HG02610 (cell line): ENCODE results near the gene SGTA.
"Not testable (repeated sequence)": the region's sequence is repeated elsewhere in the genome, so short reads cannot be mapped to it uniquely, and the experiment has no call there.

Experiments used
- ATAC-seq: cut with Tn5 transposase; IDR thresholded peaks from one replicate; pipeline ENCODE4 v1.9.1; 2021; ENCODE audit warnings: mild to moderate bottlenecking, moderate library complexity; ENCODE audit not compliant: unreplicated experiment

The SGTA gene

GRCh38 chr19:2716722-2717637 is 66.1 kb downstream of the SGTA start:
- ATAC-seq: no peak

DNA sequence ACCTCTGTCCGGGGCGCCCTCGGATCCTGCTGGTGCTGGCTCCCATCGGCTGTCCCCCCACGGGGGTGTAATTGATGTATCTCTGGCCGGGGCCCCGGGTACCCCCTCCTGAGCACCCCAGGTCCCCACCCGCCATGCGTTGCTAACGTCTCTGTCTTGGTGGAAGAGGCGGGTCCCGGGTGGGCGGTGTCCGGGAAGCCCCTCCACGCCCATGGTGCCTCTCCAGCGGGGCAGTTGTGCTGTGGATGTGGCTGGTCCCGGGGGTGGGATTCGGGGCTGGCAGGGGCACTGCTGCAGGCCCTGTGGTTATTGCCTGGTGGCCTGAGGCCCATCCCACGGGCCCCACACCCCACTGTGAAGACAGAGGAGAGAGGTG is 66.8 kb downstream of the SGTA start:
- no peak for ATAC-seq

GRCh38 chr19:2715470-2716274 is 67.4 kb downstream of the SGTA start:
- no peak for ATAC-seq

DNA sequence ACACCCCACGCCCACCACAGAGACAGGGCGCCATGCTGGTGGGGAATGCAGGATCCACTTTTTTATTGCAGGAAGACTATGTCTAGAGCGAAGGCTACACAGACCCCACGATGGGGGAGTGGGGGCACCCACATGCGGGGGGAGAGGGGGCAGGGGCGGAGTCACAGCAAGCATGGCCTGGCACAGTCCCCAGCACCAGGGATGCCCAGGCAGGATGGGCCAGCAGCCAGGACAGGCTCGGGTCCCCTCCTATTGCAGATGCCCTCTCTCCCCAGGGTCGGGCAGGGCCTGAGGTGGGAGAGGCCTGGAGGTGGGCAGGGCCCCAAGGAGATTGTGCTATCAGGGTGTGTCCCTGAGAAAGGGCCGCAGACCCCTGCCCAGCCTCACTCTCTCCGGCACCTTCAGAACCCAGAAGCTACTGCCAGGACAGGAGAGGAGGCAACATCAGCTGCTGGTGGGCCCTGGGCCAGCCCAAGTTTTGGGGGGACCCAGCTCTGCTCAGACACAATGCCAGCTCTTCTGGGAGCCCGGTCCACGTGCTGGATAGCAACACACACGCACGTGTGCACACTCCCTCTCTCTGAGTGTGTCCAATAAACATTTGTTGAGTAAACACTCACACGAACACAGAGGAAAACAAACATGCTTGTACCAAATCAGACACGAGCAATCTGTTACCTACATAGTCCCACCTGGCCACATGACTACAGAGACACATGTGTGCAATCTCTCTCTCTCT is 68.4 kb downstream of the SGTA start:
- no peak for ATAC-seq

DNA sequence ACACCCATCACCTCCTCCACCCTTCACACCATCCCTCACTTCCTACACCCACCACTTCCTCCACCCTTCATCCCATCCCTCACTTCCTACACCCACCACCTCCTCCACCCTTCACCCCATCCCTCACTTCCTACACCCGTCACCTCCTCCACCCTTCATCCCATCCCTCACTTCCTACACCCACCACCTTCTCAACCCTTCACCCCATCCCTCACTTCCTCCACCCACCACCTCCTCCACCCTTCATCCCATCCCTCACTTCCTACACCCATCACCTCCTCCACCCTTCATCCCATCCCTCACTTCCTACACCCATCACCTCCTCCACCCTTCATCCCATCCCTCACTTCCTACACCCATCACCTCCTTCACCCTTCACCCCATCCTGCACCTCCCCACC is 69.0 kb downstream of the SGTA start:
- ATAC-seq: not testable (repeated sequence)

GRCh38 chr19:2713170-2713569 is 69.9 kb downstream of the SGTA start:
- not testable (repeated sequence) for ATAC-seq

DNA sequence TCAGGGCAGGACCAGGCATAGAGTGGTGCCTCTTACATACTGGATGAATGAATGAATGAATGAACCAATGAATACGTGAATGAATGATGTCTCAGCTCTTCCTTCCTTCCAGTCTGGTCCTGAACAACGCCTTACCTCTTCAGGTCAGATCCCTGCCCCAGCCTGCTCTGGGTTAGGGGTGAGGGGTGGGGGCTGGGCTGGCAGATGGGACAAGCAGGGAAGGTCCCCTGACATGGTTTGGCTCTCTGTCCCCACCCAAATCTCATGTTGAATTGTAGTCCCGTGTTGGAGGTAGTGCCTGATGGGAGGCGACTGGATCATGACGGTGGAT is 71.2 kb downstream of the SGTA start:
- ATAC-seq: no peak

GRCh38 chr19:2711172-2711874 is 71.8 kb downstream of the SGTA start:
- no peak for ATAC-seq

DNA sequence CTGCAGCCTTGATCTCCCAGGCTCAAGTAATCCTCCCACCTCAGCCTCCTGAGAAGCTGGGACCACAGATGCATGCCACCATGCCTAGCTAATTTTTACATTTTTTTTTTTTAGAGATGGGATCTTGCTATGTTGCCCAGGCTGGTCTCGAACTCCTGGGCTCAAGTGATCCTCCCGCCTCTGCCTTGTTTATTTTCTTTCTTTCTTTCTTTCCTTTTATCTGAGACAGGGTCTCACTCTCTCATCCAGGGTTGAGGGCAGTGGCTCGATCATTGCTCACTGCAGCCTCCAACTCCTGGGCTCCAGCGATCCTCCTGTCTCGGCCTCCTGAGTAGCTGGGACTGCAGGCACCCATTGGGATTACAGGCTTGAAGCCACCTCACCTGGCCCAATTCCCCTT is 76.8 kb downstream of the SGTA start:
- ATAC-seq: no peak
